H9 (cell line): ENCODE measurements around the gene CEP152. TPM values are rescaled to one million over a fixed set of nuclear protein-coding genes. Genes with fewer than 3 reads are reported as not detected.

Experiments used
- DNase-seq: peaks from one replicate; pipeline ENCODE4 v3.0.0-alpha.2; 2017
- H2AFZ ChIP-seq: one replicate; pipeline ENCODE4 v1.6.1; 2013; ENCODE audit warnings: mild to moderate bottlenecking, low read length, control low read depth, moderate library complexity
- H2AK5ac ChIP-seq: 2 replicates; pipeline ENCODE4 v1.6.1; 2013; ENCODE audit warnings: low read length, control low read depth, mixed read lengths; ENCODE audit not compliant: insufficient read length
- H2BK120ac ChIP-seq: one replicate; pipeline ENCODE4 v1.6.1; 2013; ENCODE audit warnings: low read depth, mild to moderate bottlenecking, low read length, control low read depth, inconsistent platforms; ENCODE audit not compliant: poor library complexity, severe bottlenecking
- H2BK12ac ChIP-seq: 2 replicates; pipeline ENCODE4 v1.6.1; 2013; ENCODE audit warnings: low read length, control low read depth, mixed read lengths, low read depth; ENCODE audit not compliant: insufficient read length
- H2BK15ac ChIP-seq: 2 replicates; pipeline ENCODE4 v1.6.1; 2013; ENCODE audit warnings: low read depth, low read length, control low read depth
- H2BK20ac ChIP-seq: one replicate; pipeline ENCODE4 v1.6.1; 2013; ENCODE audit warnings: low read depth, mild to moderate bottlenecking, low read length, control low read depth, inconsistent platforms; ENCODE audit not compliant: poor library complexity, severe bottlenecking
- H2BK5ac ChIP-seq: 2 replicates; pipeline ENCODE4 v1.6.1; 2013; ENCODE audit warnings: low read length, control low read depth, mixed read lengths; ENCODE audit not compliant: insufficient read length
- H3K14ac ChIP-seq: 2 replicates; pipeline ENCODE4 v1.6.1; 2013; ENCODE audit warnings: low read length, control low read depth; ENCODE audit not compliant: insufficient read depth
- H3K18ac ChIP-seq: 2 replicates; pipeline ENCODE4 v1.6.1; 2013; ENCODE audit warnings: low read depth, mild to moderate bottlenecking, mixed read lengths, low read length, control low read depth; ENCODE audit not compliant: insufficient read length
- H3K23ac ChIP-seq: 2 replicates; pipeline ENCODE4 v1.6.1; 2013; ENCODE audit warnings: low read length, control low read depth, mixed read lengths, low read depth; ENCODE audit not compliant: insufficient read length
- H3K23me2 ChIP-seq: 2 replicates; pipeline ENCODE4 v1.6.1; 2013; ENCODE audit warnings: low read depth, mild to moderate bottlenecking, mixed read lengths, low read length, control low read depth; ENCODE audit not compliant: insufficient read length, poor library complexity, severe bottlenecking
- H3K27ac ChIP-seq: 2 replicates; pipeline ENCODE4 v1.5.1; 2013; ENCODE audit warnings: low read length, control low read depth, mixed read lengths, low read depth; ENCODE audit not compliant: insufficient read length
- H3K27me3 ChIP-seq: 2 replicates; pipeline ENCODE4 v1.6.1; 2013; ENCODE audit warnings: low read length, control low read depth, inconsistent platforms; ENCODE audit not compliant: insufficient read depth
- H3K4ac ChIP-seq: 2 replicates; pipeline ENCODE4 v1.6.1; 2013; ENCODE audit warnings: low read depth, mild to moderate bottlenecking, control low read depth, inconsistent platforms, low read length, moderate library complexity
- H3K4me1 ChIP-seq: 2 replicates; pipeline ENCODE4 v1.6.1; 2013; ENCODE audit warnings: low read length, control low read depth, inconsistent platforms; ENCODE audit not compliant: insufficient read depth
- H3K4me2 ChIP-seq: 2 replicates; pipeline ENCODE4 v1.6.1; 2013; ENCODE audit warnings: low read length, control low read depth, mixed read lengths; ENCODE audit not compliant: insufficient read length, insufficient read depth
- H3K56ac ChIP-seq: 2 replicates; pipeline ENCODE4 v1.6.1; 2013; ENCODE audit warnings: low read depth, mild to moderate bottlenecking, mixed read lengths, low read length, control low read depth; ENCODE audit not compliant: insufficient read length
- H3K79me1 ChIP-seq: 2 replicates; pipeline ENCODE4 v1.6.1; 2013; ENCODE audit warnings: low read depth, mild to moderate bottlenecking, moderate library complexity, low read length, control low read depth, inconsistent platforms; ENCODE audit not compliant: insufficient read depth, poor library complexity, severe bottlenecking
- H3K79me2 ChIP-seq: 2 replicates; pipeline ENCODE4 v1.6.1; 2013; ENCODE audit warnings: low read length, control low read depth, inconsistent platforms; ENCODE audit not compliant: insufficient read depth
- H3K9ac ChIP-seq: 2 replicates; pipeline ENCODE4 v1.6.1; 2013; ENCODE audit warnings: low read length, control low read depth, mixed read lengths; ENCODE audit not compliant: insufficient read length; ENCODE audit errors: extremely low read depth
- H3K9me3 ChIP-seq: one replicate; pipeline ENCODE4 v1.6.1; 2013; ENCODE audit warnings: low read depth, low read length, inconsistent platforms; ENCODE audit not compliant: control insufficient read depth
- H3T11ph ChIP-seq: one replicate; pipeline ENCODE4 v1.6.1; 2013; ENCODE audit warnings: mild to moderate bottlenecking, low read length, control low read depth, inconsistent platforms
- H4K20me1 ChIP-seq: one replicate; pipeline ENCODE4 v1.6.1; 2013; ENCODE audit not compliant: control insufficient read depth, insufficient read length, insufficient read depth
- H4K5ac ChIP-seq: 2 replicates; pipeline ENCODE4 v1.6.1; 2013; ENCODE audit warnings: low read depth, mild to moderate bottlenecking, mixed read lengths, low read length, control low read depth; ENCODE audit not compliant: insufficient read length
- H4K8ac ChIP-seq: replicated peaks from 2 replicates; pipeline ENCODE4 v1.6.1; 2013; ENCODE audit warnings: low read length, control low read depth, mixed read lengths, low read depth; ENCODE audit not compliant: insufficient read length
- H4K91ac ChIP-seq: 2 replicates; pipeline ENCODE4 v1.6.1; 2013; ENCODE audit warnings: low read depth, mild to moderate bottlenecking, moderate library complexity, mixed read lengths, low read length, control low read depth; ENCODE audit not compliant: insufficient read length
- H3K27ac Mint-ChIP-seq, 3 experiments: 2 replicates in 2 of 3; 3 replicates in 1 of 3; pipeline ENCODE4 v1.8.0; 2020 to 2021; ENCODE audit warnings: mixed read lengths in 3 of 3, mild to moderate bottlenecking in 1 of 3, moderate library complexity in 1 of 3
- H3K27me3 Mint-ChIP-seq: 2 replicates; pipeline ENCODE4 v1.8.0; 2021; ENCODE audit warnings: low read depth, mild to moderate bottlenecking, moderate library complexity, mixed read lengths
- H3K36me3 Mint-ChIP-seq, 3 experiments: 2 replicates in 2 of 3; 3 replicates in 1 of 3; pipeline ENCODE4 v1.8.0; 2020 to 2021; ENCODE audit warnings: low read depth in 3 of 3, mixed read lengths in 3 of 3; ENCODE audit not compliant: insufficient read depth in 1 of 3
- H3K4me1 Mint-ChIP-seq, 2 experiments: 2 replicates each; pipeline ENCODE4 v1.8.0; 2020; ENCODE audit warnings: mixed read lengths in 2 of 2
- H3K4me3 Mint-ChIP-seq, 2 experiments: 2 replicates in 1 of 2; 3 replicates in 1 of 2; pipeline ENCODE4 v1.8.0; 2020 to 2021; ENCODE audit warnings: mild to moderate bottlenecking in 2 of 2, mixed read lengths in 2 of 2, moderate library complexity in 1 of 2
- H3K9me3 Mint-ChIP-seq, 2 experiments: 2 replicates in 1 of 2; 3 replicates in 1 of 2; pipeline ENCODE4 v1.8.0; 2020; ENCODE audit warnings: mild to moderate bottlenecking in 2 of 2, mixed read lengths in 2 of 2, moderate library complexity in 1 of 2
- WGBS: extraction: QIAGEN DNeasy Blood & Tissue Kit; methylation state at CpG from one replicate; pipeline ENCODE4 v1.1.7; 2013; ENCODE audit warnings: missing lambda C conversion rate, low lambda C conversion rate, mixed read lengths; ENCODE audit not compliant: insufficient read length; ENCODE audit errors: extremely low coverage; 5-methylcytosine and 5-hydroxymethylcytosine counted together
- total RNA-seq: library from RNA; stranded (reverse); gene quantifications from 2 replicates; pipeline ENCODE4 v1.2.1, GENCODE V29; 2021
- TF ChIP-seq, protein P1 (sequence below): fragments of 200-600 bp; sonication (generic); conservative IDR thresholded peaks from 3 replicates; pipeline ENCODE4 v1.8.0; 2021; ENCODE audit warnings: antibody characterized with exemption, mild to moderate bottlenecking

CEP152 gene
- total RNA-seq, 1 experiment from 2014 or later, result 10.9 TPM

- Mint-ChIP-seq H3K9me3 (peaks cover 7 to 9% of the 10 kb centered on the region in 2 experiments; a peak in 4 of 5 replicates), H3K4me3 (no peak overlapping the region), H3K36me3 (peaks cover 2 to 13% (median 6%) of the 10 kb centered on the region in 3 experiments; a peak in 6 of 7 replicates), H3K4me1 (no peaks in the 10 kb centered on the region), H3K27ac (no peak overlapping the region; a peak in 1 of 7 replicates), H3K27me3 (no peaks in the 10 kb centered on the region)
- no peak for DNase-seq
- Histone ChIP-seq H2BK5ac (no peak overlapping the region), H2AK5ac (no peak overlapping the region), H3K9ac (no peak overlapping the region), H3K56ac (no peak overlapping the region), H3K27me3 (no peaks in the 10 kb centered on the region), H3T11ph (no peak overlapping the region), H4K20me1 (no peaks in the 10 kb centered on the region), H3K14ac (no peak overlapping the region), H3K23ac (no peak overlapping the region), H3K23me2 (no peaks in the 10 kb centered on the region), H2BK12ac (no peak overlapping the region), H4K8ac (no peak overlapping the region), H3K4ac (no peak overlapping the region), H3K27ac (no peak overlapping the region), H2BK20ac (no peak overlapping the region), H3K9me3 (no peaks in the 10 kb centered on the region), H2BK15ac (no peak overlapping the region), H3K18ac (no peak overlapping the region), H3K4me2 (no peak overlapping the region), H2BK120ac (no peak overlapping the region), H4K5ac (no peak overlapping the region), H4K91ac (no peak overlapping the region), H3K79me1 (no peaks in the 10 kb centered on the region), H3K79me2 (no peaks in the 10 kb centered on the region), H3K4me1 (no peaks in the 10 kb centered on the region), H2AFZ (no peak overlapping the region)
- WGBS, result no CpG with 5 or more reads among the region's 4 CpGs
- TF ChIP-seq, protein P1, sequence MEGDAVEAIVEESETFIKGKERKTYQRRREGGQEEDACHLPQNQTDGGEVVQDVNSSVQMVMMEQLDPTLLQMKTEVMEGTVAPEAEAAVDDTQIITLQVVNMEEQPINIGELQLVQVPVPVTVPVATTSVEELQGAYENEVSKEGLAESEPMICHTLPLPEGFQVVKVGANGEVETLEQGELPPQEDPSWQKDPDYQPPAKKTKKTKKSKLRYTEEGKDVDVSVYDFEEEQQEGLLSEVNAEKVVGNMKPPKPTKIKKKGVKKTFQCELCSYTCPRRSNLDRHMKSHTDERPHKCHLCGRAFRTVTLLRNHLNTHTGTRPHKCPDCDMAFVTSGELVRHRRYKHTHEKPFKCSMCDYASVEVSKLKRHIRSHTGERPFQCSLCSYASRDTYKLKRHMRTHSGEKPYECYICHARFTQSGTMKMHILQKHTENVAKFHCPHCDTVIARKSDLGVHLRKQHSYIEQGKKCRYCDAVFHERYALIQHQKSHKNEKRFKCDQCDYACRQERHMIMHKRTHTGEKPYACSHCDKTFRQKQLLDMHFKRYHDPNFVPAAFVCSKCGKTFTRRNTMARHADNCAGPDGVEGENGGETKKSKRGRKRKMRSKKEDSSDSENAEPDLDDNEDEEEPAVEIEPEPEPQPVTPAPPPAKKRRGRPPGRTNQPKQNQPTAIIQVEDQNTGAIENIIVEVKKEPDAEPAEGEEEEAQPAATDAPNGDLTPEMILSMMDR, result no peak
Observed at GRCh38 chr15:48710952-48711495, 99.8 kb downstream of the CEP152 start.
